ENCODE results near the gene HDAC9.

Gene HDAC9

GRCh38 chr7:18494821-18495408 is 634 bp upstream of the HDAC9 start:
- DNase-seq (ENCODE audit: low read depth), result no peak

DNA sequence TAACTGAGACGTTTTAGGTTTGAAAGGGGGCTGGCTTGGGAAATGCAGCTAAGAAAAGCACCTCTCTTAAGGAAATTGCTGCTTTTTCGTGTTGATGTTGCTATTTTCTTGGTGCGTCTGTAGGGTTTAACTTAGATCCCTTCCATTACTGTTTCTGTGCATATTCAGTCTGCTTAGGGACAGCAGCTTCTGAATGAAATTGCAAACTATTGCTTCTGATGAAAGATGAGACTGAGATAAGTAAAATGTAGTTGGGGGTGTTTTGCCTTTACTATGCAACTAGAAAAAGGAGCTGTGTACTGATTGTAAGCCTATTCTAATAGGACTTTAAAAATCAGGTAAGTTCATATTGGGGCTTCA is 772 bp downstream of the HDAC9 start:
- no peak for DNase-seq (ENCODE audit: low read depth)

DNA sequence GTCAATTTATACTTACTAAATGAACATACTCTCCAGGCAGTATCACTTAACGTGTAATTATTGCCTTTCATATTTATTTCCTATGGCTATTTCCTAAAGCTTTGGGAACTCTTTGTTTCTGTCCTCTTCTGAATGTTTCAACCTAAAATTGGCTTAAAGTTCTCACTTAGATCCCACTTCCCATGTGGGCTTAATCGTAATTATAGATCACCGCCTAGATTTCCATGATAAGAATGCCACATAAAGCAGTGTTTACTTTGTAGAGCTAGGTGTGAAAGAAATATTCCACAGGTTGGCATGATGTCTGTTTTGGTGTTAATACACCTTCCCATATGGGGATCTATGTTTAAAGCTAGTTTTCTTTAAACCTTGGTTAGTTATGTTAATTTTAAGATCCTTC is 1.5 kb downstream of the HDAC9 start:
- DNase-seq (ENCODE audit: low read depth), result no peak

- DNase-seq (ENCODE audit: low read depth), result no peak
Observed at GRCh38 chr7:18497800-18498199, 2.3 kb downstream of the HDAC9 start.

DNA sequence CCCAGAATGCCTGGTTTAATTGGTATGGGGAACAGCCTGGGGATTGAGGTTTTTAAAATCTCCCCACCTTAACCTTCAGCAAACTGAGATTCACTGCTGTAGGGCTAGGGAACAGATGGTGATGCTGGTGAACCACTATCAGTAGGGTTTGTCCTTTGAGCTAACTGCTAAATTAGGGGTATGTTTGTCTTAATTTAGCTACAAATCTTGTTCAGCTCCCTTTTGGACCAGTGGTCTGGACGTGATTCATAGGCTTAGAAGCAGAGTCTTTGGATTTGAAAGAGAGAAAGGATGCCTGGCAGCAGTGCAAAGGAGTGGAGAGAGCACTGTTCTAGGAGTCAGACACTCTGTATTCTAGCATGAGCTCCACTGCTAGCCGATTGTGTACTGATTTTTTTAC is 2.8 kb downstream of the HDAC9 start:
- DNase-seq (ENCODE audit: low read depth), result no peak

- no peak for DNase-seq (ENCODE audit: low read depth)
Observed at GRCh38 chr7:18499407-18500177, 4.0 kb downstream of the HDAC9 start.

DNA sequence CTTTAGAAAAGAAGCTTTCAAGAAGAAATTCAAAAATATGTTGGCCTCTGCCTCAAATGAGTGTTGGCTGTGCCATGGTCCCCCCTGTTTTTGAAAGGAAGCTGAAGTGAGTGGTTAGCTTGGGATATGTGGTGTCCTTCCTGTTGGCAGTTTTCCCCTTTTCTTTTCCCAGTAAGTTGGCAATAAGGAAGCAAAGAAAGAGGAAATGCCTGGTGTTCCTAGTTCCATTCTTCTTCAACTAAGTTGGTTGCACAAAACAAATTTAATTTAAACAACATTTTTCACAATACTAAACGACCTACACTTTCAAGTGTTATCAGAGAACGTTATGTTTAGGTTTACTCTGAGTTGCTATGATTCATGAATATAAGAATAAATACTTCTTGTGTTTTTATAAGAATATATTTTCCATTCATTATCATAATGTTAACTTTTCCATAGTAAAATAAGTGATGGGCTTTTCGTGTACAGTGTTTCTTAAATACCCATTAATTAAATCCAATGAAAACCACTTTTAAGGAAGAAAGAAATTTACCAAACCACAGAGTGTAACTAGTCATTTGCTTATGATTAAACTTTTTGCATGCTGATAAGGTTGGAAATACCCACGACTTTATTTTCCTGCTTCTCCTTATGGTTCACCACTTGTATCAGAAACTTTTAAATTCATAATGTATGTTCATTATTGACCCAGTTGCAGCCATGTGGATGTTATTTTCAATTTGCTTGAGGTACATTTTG is 7.7 kb downstream of the HDAC9 start:
- DNase-seq (ENCODE audit: low read depth), result no peak

- DNase-seq (ENCODE audit: low read depth), result no peak
Observed at GRCh38 chr7:18504965-18505364, 9.4 kb downstream of the HDAC9 start.

DNA sequence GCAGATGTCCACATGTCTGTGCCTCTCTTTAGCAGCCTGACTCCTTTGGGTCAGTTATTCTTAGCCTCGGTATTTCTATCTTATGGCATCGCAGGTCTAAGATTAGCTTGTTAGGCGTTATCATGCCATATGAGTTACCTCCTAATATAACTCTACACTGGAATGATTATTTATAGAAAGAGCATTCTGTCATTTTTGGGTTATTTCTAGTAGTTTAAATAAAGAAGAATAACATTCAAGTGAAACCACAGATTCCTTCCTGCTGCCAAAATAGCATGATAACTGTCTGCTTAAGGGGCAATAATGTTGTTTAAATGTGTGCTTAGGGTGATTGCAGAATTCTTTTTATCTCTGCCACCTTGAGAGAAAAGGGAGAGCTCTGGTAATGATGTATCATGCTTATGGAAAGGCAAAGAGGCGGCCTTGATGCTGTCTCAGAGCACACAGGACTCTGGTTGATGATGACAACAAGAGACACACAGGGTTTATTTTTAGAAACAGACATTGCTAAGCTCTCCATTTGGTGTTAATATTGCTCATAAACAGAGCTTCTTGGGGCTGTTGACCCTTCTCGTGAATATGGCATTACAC is 10.4 kb downstream of the HDAC9 start:
- DNase-seq (ENCODE audit: low read depth), result no peak

DNA sequence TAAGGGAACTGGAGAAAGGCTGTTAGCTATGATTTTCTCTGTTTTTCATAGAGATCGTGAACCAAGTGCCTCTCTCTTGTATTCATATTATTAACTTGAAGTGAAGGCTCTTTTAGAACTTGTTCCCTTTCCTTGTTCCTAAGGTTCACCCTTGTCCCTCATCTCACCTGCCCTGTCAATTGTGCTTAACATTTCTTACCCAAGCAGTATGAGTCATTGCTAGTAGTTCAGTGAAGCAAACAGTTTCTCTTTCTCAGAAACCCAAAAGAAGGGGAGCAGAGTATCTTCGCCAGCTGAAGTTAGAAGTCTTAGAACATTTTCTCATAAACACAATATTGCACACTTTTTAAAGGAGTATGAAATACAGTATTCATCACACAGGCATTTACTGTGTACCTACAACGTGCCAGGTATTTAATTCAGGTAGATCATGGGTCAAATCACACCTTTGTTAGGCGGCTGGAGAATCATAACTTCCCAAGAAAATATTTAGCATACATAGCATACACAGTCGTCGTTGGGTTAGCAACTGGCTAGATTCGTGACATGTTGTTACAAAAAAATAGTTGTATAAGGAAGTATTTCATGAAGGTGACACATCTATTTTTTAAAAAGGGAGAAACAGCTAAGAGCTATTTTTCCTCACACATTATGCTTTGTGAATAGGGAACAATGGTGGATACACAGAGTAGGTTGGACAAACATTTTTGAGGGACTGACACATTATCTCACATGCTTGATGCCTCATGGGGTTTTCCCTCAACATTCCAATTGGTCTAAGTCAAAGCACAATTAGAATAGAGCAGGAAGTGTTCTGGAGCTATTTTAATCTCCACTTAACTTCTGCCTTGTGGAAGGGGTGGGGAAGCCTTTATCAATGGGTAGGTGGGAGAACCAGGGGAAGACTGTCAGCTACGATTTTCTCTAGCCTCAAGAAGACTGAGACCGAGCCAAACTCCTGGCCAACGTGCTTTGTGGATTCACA is 13.2 kb downstream of the HDAC9 start:
- peak; percentile 75 for DNase-seq (ENCODE audit: low read depth)

GRCh38 chr7:18509481-18509880 is 13.9 kb downstream of the HDAC9 start:
- no peak for DNase-seq (ENCODE audit: low read depth)

GRCh38 chr7:18511351-18512140 is 16.0 kb downstream of the HDAC9 start:
- no peak for DNase-seq (ENCODE audit: low read depth)

DNA sequence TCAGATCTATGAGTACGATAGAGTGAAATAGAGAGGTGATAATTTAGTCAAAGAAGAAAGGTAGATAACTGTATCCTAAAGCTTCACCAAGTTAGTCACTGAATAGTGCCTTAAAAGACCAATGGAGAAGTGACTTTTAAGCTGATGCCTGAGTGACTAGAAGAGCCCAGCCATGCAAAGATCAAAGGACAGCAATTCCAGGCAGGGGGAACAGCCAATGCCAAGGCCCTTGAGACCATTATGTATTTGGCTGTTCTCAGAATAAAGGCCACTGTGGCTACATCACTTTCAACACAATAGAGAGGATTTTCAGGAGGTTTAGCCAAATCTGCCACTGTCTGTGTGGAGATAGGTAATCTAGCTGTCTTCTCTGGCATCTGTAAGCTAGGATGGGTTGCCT is 17.8 kb downstream of the HDAC9 start:
- DNase-seq (ENCODE audit: low read depth), result no peak

DNA sequence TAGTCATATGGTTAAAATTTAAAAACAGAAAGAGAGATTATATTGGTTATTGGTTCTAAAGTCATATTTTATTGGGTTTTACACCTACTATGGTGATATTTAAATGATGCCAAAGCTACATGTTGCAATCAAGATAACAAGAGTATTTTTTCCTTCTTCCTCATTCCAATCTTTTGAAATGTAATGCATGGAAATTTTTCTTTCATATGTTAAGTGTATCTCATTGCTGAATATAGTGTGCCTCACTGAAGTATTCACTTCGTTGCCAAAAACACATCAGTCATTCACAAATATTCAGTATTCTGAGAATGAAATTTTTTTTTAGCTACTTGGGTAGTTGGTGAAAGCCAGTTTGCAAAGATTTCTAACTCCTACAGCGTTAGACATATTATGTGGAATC is 19.5 kb downstream of the HDAC9 start:
- DNase-seq (ENCODE audit: low read depth), result no peak

DNA sequence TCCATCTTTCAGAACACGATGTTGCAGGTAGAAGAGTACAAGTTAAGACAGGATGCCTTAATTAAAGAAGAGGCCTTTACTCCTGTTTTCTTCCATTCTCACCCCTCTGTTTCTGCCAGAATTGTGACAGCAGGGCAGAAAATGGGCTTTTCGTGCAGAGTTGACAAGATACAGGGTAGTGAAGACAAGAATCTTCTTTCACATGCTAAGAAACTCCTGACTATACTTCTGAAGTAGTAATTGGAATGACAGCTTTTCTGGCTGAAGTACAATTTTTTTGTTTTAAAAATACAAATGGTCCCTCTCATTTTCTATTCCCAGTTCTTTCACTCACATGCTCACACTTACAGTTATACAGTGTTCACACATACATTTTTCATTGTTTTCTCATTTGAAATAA is 22.1 kb downstream of the HDAC9 start:
- DNase-seq (ENCODE audit: low read depth), result no peak

- DNase-seq (ENCODE audit: low read depth), result no peak
Observed at GRCh38 chr7:18518555-18518954, 23.0 kb downstream of the HDAC9 start.

- DNase-seq (ENCODE audit: low read depth), result no peak
Observed at GRCh38 chr7:18520450-18521235, 25.1 kb downstream of the HDAC9 start.

DNA sequence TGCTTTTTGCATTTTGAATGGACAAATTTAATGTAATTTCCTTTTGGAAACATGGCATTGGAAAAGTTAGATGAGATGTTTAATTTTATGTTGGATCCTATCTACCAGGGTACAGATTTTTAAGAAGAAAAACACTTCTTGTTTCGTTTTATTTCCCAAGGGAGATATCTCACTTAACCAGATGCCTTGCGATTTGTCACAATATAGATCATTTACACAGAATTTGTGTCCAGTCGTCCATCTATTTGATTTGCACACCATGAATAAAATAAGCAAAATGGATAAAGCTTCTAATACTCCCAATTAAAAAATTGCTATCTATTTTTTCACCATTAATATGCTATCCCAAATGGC is 25.7 kb downstream of the HDAC9 start:
- no peak for DNase-seq (ENCODE audit: low read depth)

DNA sequence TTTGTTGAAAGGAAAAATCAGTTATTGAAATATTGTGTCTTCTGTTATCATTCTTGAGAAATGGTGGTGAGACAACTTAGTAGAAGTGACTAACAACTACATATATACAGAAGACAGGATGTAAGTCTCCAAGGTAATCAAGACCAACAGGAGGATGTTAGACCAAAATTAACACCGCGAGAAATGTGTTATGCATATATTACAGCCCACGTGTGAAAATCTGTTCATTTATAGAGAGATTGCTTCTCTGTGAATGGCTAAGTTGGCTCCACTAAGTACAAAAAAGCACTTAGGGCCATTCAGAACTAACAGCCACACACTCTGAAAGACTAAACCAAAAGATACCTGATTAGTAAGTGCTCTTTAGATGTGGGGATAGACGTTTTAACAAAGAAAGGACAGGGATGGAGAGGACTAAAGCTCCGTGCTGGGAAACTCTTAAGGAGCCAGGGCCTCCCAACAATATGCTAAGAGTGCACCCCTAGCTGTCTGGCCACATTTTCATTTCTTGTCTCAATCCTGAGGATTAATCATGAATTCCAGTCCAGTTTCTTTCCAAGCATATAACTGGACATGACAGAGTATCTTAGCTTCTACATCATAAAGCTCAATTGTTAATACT is 26.5 kb downstream of the HDAC9 start:
- no peak for DNase-seq (ENCODE audit: low read depth)

- no peak for DNase-seq (ENCODE audit: low read depth)
Observed at GRCh38 chr7:18524248-18524647, 28.7 kb downstream of the HDAC9 start.

Data from HS-27A (cell line).